ENCODE results near the gene UNC45B. TPM values are rescaled to one million over a fixed set of nuclear protein-coding genes. Genes with fewer than 3 reads are reported as not detected.
"Not testable (repeated sequence)": the region's sequence is repeated elsewhere in the genome, so short reads cannot be mapped to it uniquely, and the experiment has no call there.

Gene UNC45B
- total and polyA plus RNA-seq, 12 donors, result under 0.01 to 0.27 (median 0.13) TPM; not detected in 4

GRCh38 chr17:35229638-35230037, 82.0 kb downstream of the UNC45B start:
- Histone ChIP-seq H3K36me3 (replicated peaks in 1 of 2) (no peaks in the 10 kb centered on the region), H3K4me1 (replicated peaks in 1 of 2) (no peaks in the 10 kb centered on the region), H3K27ac (no peak overlapping the region), H3K4me3 (no peak overlapping the region), H3K27me3 (no peaks in the 10 kb centered on the region), H3K9me3 (replicated peaks in 1 of 3) (peaks cover 0 to 4% (median 0%) of the 10 kb centered on the region in 3 donors)
- 61 to 80% (median 74%) methylated on average over 1 of the region's 1 CpG for WGBS, 4 donors
- intact Hi-C loops (cut with DNase I), result no loop called here
- TF ChIP-seq CTCF (IDR thresholded peaks at IDR 0.05), result no peak
- no peak for TF ChIP-seq POLR2A (IDR thresholded peaks at IDR 0.05)
- no peak for DNase-seq

GRCh38 chr17:35234315-35234714, 86.7 kb downstream of the UNC45B start:
- H3K4me3 ChIP-seq; H3K4me1 ChIP-seq (replicated peaks in 1 of 2); intact Hi-C loops (cut with DNase I); DNase-seq; H3K27ac ChIP-seq; H3K27me3 ChIP-seq; H3K9me3 ChIP-seq (replicated peaks in 1 of 3); H3K36me3 ChIP-seq (replicated peaks in 1 of 2): not testable (repeated sequence)
- WGBS, 4 donors, result 62 to 82% (median 70%) methylated on average over 4 of the region's 4 CpGs

- no peaks in the 10 kb centered on the region for H3K36me3 ChIP-seq (replicated peaks in 1 of 2)
- intact Hi-C loops (cut with DNase I), result no loop called here
- no peaks in the 10 kb centered on the region for H3K27me3 ChIP-seq
- no peaks in the 10 kb centered on the region for H3K9me3 ChIP-seq (replicated peaks in 1 of 3)
- no peak for TF ChIP-seq CTCF (IDR thresholded peaks at IDR 0.05)
- no peak for TF ChIP-seq POLR2A (IDR thresholded peaks at IDR 0.05)
- H3K4me3 ChIP-seq, result no peak overlapping the region
- DNase-seq, result no peak
- H3K4me1 ChIP-seq (replicated peaks in 1 of 2), result no peaks in the 10 kb centered on the region
- no peak overlapping the region for H3K27ac ChIP-seq
- WGBS, 4 donors, result 81 to 89% (median 84%) methylated on average over 3 of the region's 3 CpGs
These were observed 87.7 kb downstream of the UNC45B start for GRCh38 chr17:35235289-35235688.

- intact Hi-C loops (cut with DNase I), result no loop called here
- no peak overlapping the region for H3K27ac ChIP-seq
- WGBS, 4 donors, result 40 to 81% (median 59%) methylated on average over 2 of the region's 2 CpGs
These were observed 88.3 kb downstream of the UNC45B start for GRCh38 chr17:35235917-35236316.

More at GRCh38 chr17:35235917-35236316, 88.3 kb downstream of the UNC45B start:
- Histone ChIP-seq H3K4me3 (no peak overlapping the region), H3K27me3 (no peaks in the 10 kb centered on the region), H3K9me3 (replicated peaks in 1 of 3) (no peaks in the 10 kb centered on the region), H3K36me3 (replicated peaks in 1 of 2) (no peaks in the 10 kb centered on the region), H3K4me1 (replicated peaks in 1 of 2) (no peaks in the 10 kb centered on the region)
- DNase-seq, result no peak
- TF ChIP-seq POLR2A (IDR thresholded peaks at IDR 0.05) (no peak), CTCF (IDR thresholded peaks at IDR 0.05) (no peak)
